ENCODE results near the gene BRIP1.
"Not testable (repeated sequence)": the region's sequence is repeated elsewhere in the genome, so short reads cannot be mapped to it uniquely, and the experiment has no call there.

The BRIP1 gene

GRCh38 chr17:61831099-61831498 is 32.2 kb downstream of the BRIP1 start:
- in situ Hi-C loops (cut with HindIII; ENCODE audit: low sequenced_read_pairs), result no loop called here

GRCh38 chr17:61828694-61829093 is 34.6 kb downstream of the BRIP1 start:
- in situ Hi-C loops (cut with HindIII; ENCODE audit: low sequenced_read_pairs), result no loop called here

- in situ Hi-C loops (cut with HindIII; ENCODE audit: low sequenced_read_pairs), result no loop called here
Observed at GRCh38 chr17:61827649-61828395, 35.5 kb downstream of the BRIP1 start.

- in situ Hi-C loops (cut with HindIII; ENCODE audit: low sequenced_read_pairs), result not testable (repeated sequence)
Observed at GRCh38 chr17:61826866-61827265, 36.5 kb downstream of the BRIP1 start.

GRCh38 chr17:61826198-61826597 is 37.1 kb downstream of the BRIP1 start:
- in situ Hi-C loops (cut with HindIII; ENCODE audit: low sequenced_read_pairs), result not testable (repeated sequence)

GRCh38 chr17:61825448-61826137 is 37.7 kb downstream of the BRIP1 start:
- in situ Hi-C loops (cut with HindIII; ENCODE audit: low sequenced_read_pairs), result no loop called here

- in situ Hi-C loops (cut with HindIII; ENCODE audit: low sequenced_read_pairs), result no loop called here
Observed at GRCh38 chr17:61822326-61823285, 40.7 kb downstream of the BRIP1 start.

- in situ Hi-C loops (cut with HindIII; ENCODE audit: low sequenced_read_pairs), result no loop called here
Observed at GRCh38 chr17:61821655-61822054, 41.7 kb downstream of the BRIP1 start.

GRCh38 chr17:61819265-61819664 is 44.1 kb downstream of the BRIP1 start:
- in situ Hi-C loops (cut with HindIII; ENCODE audit: low sequenced_read_pairs), result not testable (repeated sequence)

GRCh38 chr17:61818225-61818624 is 45.1 kb downstream of the BRIP1 start:
- in situ Hi-C loops (cut with HindIII; ENCODE audit: low sequenced_read_pairs), result no loop called here

- in situ Hi-C loops (cut with HindIII; ENCODE audit: low sequenced_read_pairs), result no loop called here
Observed at GRCh38 chr17:61817452-61817851, 45.9 kb downstream of the BRIP1 start.

- in situ Hi-C loops (cut with HindIII; ENCODE audit: low sequenced_read_pairs), result no loop called here
Observed at GRCh38 chr17:61816538-61816937, 46.8 kb downstream of the BRIP1 start.

GRCh38 chr17:61815863-61816503 is 47.3 kb downstream of the BRIP1 start:
- in situ Hi-C loops (cut with HindIII; ENCODE audit: low sequenced_read_pairs), result no loop called here

- in situ Hi-C loops (cut with HindIII; ENCODE audit: low sequenced_read_pairs), result no loop called here
Observed at GRCh38 chr17:61814485-61814884, 48.8 kb downstream of the BRIP1 start.

- in situ Hi-C loops (cut with HindIII; ENCODE audit: low sequenced_read_pairs), result no loop called here
Observed at GRCh38 chr17:61813211-61813610, 50.1 kb downstream of the BRIP1 start.

GRCh38 chr17:61812747-61813146 is 50.6 kb downstream of the BRIP1 start:
- in situ Hi-C loops (cut with HindIII; ENCODE audit: low sequenced_read_pairs), result no loop called here

- in situ Hi-C loops (cut with HindIII; ENCODE audit: low sequenced_read_pairs), result no loop called here
Observed at GRCh38 chr17:61809816-61810392, 53.4 kb downstream of the BRIP1 start.

- in situ Hi-C loops (cut with HindIII; ENCODE audit: low sequenced_read_pairs), result no loop called here
Observed at GRCh38 chr17:61808442-61808841, 54.9 kb downstream of the BRIP1 start.

- in situ Hi-C loops (cut with HindIII; ENCODE audit: low sequenced_read_pairs), result no loop called here
Observed at GRCh38 chr17:61806936-61807335, 56.4 kb downstream of the BRIP1 start.

GRCh38 chr17:61806081-61806828 is 57.1 kb downstream of the BRIP1 start:
- in situ Hi-C loops (cut with HindIII; ENCODE audit: low sequenced_read_pairs), result no loop called here
